ENCODE measurements around the gene SEZ6L. TPM values are rescaled to one million over a fixed set of nuclear protein-coding genes. Genes with fewer than 3 reads are reported as not detected.

The SEZ6L gene
- total RNA-seq, 1 experiment from 2014 or later, result 0.13 TPM

DNA sequence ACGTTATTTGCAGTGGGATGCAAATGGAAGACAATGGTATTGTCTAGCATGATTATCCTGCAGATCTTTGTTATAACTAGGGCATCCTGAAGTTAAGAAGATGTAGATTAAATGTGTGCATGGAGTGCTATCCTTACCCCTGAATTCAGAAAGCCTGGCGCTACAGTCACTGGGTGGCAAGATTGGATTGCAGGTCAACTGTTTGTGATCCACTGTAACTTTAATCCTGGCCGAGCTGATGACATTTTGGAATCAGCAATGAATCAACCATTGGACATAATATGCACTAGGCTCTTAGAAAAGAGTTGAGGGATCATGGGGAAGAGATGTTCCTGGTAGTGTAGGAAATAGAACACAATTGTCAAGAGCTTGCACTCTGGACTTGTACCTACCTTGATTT lies 25.1 kb downstream of the SEZ6L start:
- no peak overlapping the region for H3K27ac ChIP-seq (ENCODE audit: insufficient read length, low read depth, low read length)
- TF ChIP-seq, protein P1, sequence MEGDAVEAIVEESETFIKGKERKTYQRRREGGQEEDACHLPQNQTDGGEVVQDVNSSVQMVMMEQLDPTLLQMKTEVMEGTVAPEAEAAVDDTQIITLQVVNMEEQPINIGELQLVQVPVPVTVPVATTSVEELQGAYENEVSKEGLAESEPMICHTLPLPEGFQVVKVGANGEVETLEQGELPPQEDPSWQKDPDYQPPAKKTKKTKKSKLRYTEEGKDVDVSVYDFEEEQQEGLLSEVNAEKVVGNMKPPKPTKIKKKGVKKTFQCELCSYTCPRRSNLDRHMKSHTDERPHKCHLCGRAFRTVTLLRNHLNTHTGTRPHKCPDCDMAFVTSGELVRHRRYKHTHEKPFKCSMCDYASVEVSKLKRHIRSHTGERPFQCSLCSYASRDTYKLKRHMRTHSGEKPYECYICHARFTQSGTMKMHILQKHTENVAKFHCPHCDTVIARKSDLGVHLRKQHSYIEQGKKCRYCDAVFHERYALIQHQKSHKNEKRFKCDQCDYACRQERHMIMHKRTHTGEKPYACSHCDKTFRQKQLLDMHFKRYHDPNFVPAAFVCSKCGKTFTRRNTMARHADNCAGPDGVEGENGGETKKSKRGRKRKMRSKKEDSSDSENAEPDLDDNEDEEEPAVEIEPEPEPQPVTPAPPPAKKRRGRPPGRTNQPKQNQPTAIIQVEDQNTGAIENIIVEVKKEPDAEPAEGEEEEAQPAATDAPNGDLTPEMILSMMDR (conservative IDR thresholded peaks at IDR 0.05), result no peak

More for the DNA sequence above, 25.1 kb downstream of the SEZ6L start:
- Mint-ChIP-seq H3K9me3 (no peaks in the 10 kb centered on the region), H3K27me3 (ENCODE audit: low read depth) (peaks cover 3% of the 10 kb centered on the region), H3K4me3 (no peak overlapping the region), H3K27ac (no peak overlapping the region), H3K4me1 (peaks cover 0 to 5% of the 10 kb centered on the region in 2 experiments; a peak in 1 of 4 replicates), H3K36me3 (ENCODE audit: insufficient read depth in 1 of 3, low read depth in 3 of 3) (no peaks in the 10 kb centered on the region)
- no peak overlapping the region for H3K14ac ChIP-seq (ENCODE audit: insufficient read depth, low read length)
- H2BK5ac ChIP-seq (ENCODE audit: insufficient read length, low read length), result no peak overlapping the region
- no peak overlapping the region for H2AFZ ChIP-seq (ENCODE audit: low read length)
- no peak overlapping the region for H2BK120ac ChIP-seq (ENCODE audit: low read depth, low read length, poor library complexity, severe bottlenecking)
- no peak overlapping the region for H3K23ac ChIP-seq (ENCODE audit: insufficient read length, low read depth, low read length)
- H3T11ph ChIP-seq (ENCODE audit: low read length), result no peak overlapping the region
- WGBS (ENCODE audit: extremely low coverage, insufficient read length, low lambda C conversion rate), result no CpG with 5 or more reads among the region's 3 CpGs
- no peaks in the 10 kb centered on the region for H3K4me1 ChIP-seq (ENCODE audit: insufficient read depth, low read length)
- no peak overlapping the region for H3K18ac ChIP-seq (ENCODE audit: insufficient read length, low read depth, low read length)
- H3K9me3 ChIP-seq (ENCODE audit: control insufficient read depth, low read depth, low read length), result no peaks in the 10 kb centered on the region
- no peaks in the 10 kb centered on the region for H4K20me1 ChIP-seq (ENCODE audit: control insufficient read depth, insufficient read depth, insufficient read length)
- H2BK12ac ChIP-seq (ENCODE audit: insufficient read length, low read depth, low read length), result no peak overlapping the region
- H3K4ac ChIP-seq (ENCODE audit: low read depth, low read length), result no peak overlapping the region
- H3K27me3 ChIP-seq (ENCODE audit: insufficient read depth, low read length), result no peaks in the 10 kb centered on the region
- no peak overlapping the region for H2BK15ac ChIP-seq (ENCODE audit: low read depth, low read length)
- no peak overlapping the region for H4K91ac ChIP-seq (ENCODE audit: insufficient read length, low read depth, low read length)
- H4K5ac ChIP-seq (ENCODE audit: insufficient read length, low read depth, low read length), result no peak overlapping the region
- no peak overlapping the region for H3K4me2 ChIP-seq (ENCODE audit: insufficient read depth, insufficient read length, low read length)
- H2AK5ac ChIP-seq (ENCODE audit: insufficient read length, low read length), result no peak overlapping the region
- no peak overlapping the region for H3K9ac ChIP-seq (ENCODE audit: extremely low read depth, insufficient read length, low read length)
- H3K56ac ChIP-seq (ENCODE audit: insufficient read length, low read depth, low read length), result no peak overlapping the region
- no peak overlapping the region for H2BK20ac ChIP-seq (ENCODE audit: low read depth, low read length, poor library complexity, severe bottlenecking)
- H3K79me2 ChIP-seq (ENCODE audit: insufficient read depth, low read length), result no peaks in the 10 kb centered on the region
- no peak overlapping the region for H4K8ac ChIP-seq (replicated peaks; ENCODE audit: insufficient read length, low read depth, low read length)
- no peak for DNase-seq
- no peaks in the 10 kb centered on the region for H3K79me1 ChIP-seq (ENCODE audit: insufficient read depth, low read depth, low read length, poor library complexity, severe bottlenecking)
- H3K23me2 ChIP-seq (ENCODE audit: insufficient read length, low read depth, low read length, poor library complexity, severe bottlenecking), result no peaks in the 10 kb centered on the region
